ENCODE data around the gene PROKR1. TPM values are rescaled to one million over a fixed set of nuclear protein-coding genes. Genes with fewer than 3 reads are reported as not detected.

The PROKR1 gene
- polyA plus RNA-seq, 2 donors = 0.01 to 0.02 TPM

Other genes starting within 250 kb of the PROKR1 start
- gene FBXO48, start 176.3 kb upstream of the PROKR1 start, polyA plus RNA-seq = under 1 TPM; 0.44 to 0.61 TPM
- 1 to 10 TPM; 1.1 to 1.3 TPM for gene APLF, start 176.0 kb upstream of the PROKR1 start, polyA plus RNA-seq
- 1 to 10 TPM; 3.4 to 4.0 TPM for gene ARHGAP25, start 91.2 kb downstream of the PROKR1 start, polyA plus RNA-seq
- not detected for gene BMP10, start 227.8 kb downstream of the PROKR1 start, polyA plus RNA-seq

All from esophagus (tissue), 2 donors.